NCI-H446 treated with DMSO at 0.1 percent for 48 hours (cell line): ENCODE results near the gene DNTTIP2.
"Not testable (repeated sequence)": the region's sequence is repeated elsewhere in the genome, so short reads cannot be mapped to it uniquely, and the experiment has no call there.

Experiments used
- DNase-seq: peaks from one replicate; lab custom pipeline; 2025; lab: John Stamatoyannopoulos, UW

The DNTTIP2 gene

DNA sequence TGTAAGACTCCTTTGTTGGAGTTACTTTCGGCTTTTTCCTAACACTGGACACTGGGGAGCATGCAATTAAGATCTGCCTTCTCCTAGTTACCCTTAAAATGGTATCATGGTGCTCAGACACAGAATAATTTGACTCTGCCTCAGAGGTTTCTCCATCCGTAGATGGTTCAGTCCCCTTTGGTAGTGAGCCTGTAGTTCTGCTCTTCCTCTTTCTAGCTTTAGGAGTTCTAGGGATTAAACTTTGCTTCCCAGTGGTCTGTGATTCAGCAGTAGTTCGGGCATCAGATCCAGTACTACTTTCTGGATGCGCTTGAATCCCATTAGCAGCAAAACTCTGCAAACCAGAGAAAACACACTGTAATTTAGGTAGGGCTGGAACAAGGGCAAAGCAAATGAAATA lies 1.5 kb downstream of the DNTTIP2 start:
- DNase-seq: no peak

DNA sequence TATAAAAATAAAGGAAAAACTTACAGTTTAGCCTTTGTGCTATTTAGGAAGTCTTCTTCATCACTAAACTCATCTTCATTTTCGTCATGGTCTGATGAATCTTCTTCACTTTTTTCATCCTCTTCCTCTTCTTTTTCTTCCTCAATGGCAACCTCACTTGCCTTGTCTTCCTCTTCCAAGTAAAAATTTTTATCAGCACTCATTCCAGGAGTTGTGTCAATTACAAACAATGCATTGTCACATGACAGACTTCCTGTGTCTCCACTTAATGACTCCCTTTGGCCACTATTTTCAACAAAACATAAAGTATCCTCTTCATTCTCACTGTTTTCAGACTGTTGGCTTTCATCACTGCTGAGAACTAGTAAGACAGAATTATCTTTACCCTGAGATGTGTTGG lies 2.8 kb downstream of the DNTTIP2 start:
- no peak for DNase-seq

DNA sequence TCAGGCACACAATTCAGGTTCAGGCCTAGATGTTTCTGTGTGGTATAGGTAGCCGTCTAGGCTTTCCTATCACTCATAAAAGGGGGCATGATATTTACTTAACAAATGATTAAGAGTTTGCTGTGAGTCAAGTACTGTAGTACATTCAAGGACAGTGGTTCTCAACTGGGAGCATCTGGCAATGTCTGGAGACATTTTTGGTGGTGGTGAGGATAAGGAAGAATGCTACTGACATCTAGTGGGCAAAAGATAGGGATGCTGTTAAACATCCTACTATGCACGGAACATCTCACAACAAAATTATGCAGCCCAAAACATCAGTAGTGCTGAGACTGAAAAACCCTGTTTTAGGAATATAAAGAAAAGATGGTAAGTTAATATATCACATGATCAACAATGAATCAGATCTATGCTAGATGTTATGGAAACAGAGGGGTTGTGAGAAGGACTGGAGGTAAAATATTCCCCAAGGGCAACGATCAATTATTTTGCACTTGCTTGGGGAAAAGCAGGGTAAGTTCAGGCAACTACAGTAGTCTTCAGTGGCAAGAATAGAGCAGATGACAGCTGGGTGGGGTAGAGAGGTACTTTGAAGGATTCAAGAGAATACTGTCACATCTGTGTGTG lies 4.9 kb downstream of the DNTTIP2 start:
- DNase-seq: peak; percentile 22

DNA sequence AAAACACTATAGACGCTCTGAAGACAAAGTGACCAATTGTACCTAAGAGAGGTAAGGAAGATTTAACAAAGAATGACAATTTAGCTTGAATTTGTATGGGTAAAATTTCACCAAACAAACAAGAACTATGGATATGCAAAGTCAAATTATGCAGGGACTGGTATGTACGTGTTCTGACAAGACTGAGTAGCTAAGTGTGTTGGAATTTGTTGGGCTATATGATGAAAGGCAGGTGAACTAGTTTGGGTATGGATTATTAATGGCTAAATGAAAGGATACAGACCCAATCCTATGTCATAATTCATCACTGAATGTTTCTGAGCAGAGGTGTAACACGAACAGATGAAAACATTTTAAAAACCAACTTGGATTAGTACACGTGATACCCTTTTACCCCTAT lies 7.6 kb downstream of the DNTTIP2 start:
- no peak for DNase-seq

DNA sequence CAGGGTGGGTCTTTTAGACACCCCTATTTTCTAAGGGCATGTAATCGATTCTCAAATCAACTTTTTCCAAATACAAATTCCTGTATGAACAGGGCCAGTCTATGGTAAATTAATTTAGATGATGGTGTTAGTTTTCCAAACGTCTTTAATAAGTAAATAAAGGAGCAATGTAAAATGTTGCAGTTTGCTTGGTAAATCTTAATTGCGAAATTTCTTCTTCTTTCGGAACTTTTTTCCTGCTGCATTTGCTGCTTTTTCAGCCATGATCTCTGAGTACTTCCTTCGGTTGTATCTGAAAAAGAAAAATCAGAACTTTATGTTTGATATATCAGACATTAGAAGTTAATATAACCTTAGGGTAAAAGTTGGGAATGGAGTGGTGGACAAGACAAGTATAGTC lies 9.4 kb downstream of the DNTTIP2 start:
- no peak for DNase-seq

DNA sequence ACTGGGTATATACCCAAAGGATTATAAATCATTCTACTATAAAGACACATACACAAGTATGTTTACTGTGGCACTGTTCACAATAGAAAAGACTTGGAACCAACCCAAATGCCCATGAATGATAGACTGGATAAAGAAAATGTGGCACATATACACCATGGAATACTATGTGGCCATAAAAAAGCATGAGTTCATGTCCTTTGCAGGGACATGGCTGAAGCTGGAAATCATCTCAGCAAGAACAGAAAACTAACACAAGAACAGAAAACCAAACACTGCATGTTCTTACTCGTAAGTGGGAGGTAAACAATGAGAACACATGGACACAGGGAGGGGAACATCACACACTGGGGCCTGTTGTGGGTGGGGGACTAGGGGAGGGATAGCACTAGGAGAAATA lies 10.5 kb downstream of the DNTTIP2 start:
- DNase-seq: not testable (repeated sequence)

DNA sequence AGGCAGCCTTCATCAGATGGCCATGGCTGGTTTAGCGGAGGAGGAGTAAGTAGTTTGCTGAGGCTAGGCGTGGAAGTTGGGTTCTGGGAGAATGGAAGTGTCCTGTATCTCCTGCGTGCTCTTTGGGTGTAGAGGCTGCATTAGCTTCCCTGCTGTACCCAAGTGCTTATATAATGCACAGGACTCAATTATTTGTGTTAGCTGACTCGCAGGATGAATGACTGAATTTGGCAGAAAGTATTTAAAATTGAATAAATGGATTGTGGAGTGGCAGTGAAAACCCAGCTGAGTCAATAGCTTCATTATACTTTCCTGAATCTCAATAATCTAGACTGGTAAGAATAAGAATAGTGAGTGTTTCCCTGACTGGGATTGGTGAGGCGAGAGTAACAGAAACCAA lies 13.8 kb downstream of the DNTTIP2 start:
- DNase-seq: no peak

DNA sequence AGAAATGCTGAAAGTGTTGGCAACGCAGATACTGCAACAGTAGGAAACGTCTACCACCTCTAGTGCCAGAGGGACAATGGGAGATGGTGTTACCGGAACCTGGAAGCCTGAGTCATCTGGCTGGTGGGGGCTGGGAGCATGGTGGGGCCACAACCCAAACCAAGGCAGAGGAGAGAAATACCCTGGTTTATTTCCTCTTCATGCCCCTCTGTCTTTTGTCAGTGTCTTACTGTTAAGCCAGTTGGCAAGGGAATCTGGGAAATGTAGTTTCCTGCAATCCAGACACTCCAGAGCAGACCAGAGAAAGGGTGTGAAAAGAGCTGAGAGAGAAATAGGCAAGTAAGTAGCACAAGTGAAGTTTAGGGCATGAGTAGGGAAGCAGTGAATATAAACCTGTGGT lies 14.8 kb downstream of the DNTTIP2 start:
- DNase-seq: no peak

DNA sequence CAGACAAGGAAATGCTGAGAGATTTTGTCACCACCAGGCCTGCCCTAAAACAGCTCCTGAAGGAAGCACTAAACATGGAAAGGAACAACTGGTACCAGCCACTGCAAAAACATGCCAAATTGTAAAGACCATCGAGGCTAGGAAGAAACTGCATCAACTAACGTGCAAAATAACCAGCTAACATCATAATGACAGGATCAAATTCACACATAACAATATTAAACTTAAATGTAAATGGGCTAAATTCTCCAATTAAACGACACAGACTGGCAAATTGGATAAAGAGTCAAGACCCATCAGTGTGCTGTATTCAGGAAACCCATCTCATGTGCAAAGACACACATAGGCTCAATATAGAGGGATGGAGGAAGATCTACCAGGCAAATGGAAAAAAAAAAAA lies 21.4 kb downstream of the DNTTIP2 start:
- not testable (repeated sequence) for DNase-seq

DNA sequence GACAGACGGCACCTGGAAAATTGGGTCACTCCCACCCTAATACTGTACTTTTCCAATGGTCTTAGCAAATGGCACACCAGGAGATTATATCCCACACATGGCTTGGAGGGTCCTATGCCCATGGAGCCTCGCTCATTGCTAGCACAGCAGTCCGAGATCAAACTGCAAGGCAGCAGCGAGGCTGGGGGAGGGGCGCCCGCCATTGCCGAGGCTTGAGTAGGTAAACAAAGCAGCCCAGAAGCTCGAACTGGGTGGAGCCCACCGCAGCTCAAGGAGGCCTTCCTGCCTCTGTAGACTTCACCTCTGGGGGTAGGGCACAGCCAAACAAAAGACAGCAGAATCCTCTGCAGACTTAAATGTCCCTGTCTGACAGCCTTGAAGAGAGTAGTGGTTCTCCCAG lies 23.0 kb downstream of the DNTTIP2 start:
- not testable (repeated sequence) for DNase-seq

DNA sequence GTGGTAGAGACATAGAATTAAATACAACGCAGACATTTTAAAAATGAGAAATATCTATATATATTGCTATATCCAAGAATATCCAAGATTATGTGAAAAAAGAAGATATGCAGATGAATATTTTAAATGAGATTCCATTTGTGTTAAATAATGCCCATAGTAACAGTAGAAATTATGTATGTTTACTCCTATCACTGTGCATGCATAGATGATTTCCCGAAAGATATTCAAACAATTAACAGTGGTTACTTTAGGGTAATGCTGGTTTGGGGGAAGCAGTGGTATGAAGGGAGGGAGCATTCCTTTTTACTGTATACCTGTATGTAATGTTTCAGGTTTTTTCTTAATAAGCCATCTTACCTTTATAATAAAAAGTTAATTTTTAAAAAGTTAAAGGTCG lies 25.1 kb downstream of the DNTTIP2 start:
- DNase-seq: no peak

DNA sequence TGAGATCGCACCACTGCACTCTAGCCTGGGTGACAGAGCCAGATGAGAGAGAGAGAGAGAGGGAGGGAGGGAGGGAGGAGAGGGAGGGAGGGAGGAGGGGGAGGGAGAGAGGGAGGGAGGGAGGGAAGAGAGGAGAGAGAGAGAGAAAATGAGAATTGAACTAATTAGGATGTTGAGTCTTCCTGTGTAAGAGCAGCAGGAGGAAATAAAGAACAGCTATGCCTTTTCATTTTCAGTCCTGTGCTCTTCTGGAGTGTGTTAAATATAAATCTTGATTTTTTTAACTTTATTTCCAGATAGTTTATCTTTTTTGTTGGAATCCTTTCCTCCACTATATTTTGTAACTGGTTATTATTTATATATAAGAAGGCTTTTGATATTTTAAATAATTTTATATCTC lies 27.1 kb downstream of the DNTTIP2 start:
- DNase-seq: no peak

DNA sequence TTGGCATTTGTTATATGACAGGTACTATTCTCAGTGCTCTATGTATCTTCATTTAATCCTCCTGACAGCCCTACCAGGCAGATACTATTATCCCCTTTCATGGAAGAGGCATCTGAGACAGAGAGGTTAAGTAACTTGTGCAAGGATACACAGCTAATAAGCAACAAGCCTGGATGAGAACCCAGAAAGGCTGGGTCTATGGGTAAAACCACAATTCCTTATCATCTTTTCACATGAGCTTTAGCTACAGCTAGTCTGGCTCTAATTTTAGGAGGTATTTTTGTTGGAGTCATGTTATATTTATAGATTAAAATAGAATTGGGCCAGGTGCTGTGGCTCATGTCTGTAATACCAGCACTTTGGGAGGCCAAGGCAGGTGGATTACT lies 27.7 kb downstream of the DNTTIP2 start:
- no peak for DNase-seq

DNA sequence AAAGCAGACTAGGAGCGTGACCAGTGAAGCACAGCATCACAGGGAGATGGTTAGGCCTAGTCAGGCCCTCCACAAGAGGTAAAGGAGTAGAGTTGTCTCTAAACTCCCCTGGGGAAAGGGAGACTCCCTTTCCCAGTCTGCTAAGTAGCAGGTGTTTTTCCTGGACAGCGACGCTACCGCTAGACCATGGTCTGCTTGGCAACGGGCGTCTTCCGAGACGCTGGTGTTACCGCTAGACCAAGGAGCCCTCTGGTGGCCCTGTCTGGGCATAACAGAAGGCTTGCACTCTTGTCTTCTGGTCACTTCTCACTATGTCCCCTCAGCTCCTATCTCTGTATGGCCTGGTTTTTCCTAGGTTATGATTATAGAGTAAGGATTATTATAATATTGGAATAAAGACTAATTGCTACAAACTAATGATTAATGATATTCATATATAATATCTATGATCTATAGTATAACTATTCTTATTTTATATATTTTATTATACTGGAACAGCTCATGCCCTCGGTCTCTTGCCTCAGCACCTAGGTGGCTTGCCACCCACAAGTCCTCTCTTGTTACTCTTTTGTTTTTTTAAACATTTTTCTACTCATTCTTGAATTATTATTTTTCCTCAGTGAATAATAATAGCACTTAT lies 28.2 kb downstream of the DNTTIP2 start:
- DNase-seq: peak; percentile 10

DNA sequence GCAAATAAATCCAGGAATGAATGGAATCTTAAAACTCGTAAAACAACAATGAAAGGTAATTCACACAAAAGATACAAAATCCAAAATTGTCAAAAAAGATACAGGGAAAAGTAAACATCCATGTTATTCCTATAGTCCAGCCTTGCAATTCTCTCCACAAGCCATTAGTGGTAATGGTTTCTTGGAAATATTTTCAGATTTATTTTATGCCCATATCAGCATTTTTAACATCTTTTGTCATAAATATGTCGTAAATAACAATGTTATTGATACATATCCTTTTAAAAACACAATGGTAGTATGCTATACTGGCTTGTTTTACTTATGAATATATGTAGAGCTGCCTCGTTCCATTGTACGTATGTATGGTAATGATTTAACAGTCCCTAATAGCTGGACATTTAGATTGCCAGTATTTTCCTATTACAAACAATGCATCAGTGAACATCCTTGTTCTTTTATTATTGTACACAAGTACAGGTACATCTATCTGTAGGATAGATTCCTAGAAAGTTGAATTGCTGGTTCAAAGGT lies 30.6 kb downstream of the DNTTIP2 start:
- no peak for DNase-seq

DNA sequence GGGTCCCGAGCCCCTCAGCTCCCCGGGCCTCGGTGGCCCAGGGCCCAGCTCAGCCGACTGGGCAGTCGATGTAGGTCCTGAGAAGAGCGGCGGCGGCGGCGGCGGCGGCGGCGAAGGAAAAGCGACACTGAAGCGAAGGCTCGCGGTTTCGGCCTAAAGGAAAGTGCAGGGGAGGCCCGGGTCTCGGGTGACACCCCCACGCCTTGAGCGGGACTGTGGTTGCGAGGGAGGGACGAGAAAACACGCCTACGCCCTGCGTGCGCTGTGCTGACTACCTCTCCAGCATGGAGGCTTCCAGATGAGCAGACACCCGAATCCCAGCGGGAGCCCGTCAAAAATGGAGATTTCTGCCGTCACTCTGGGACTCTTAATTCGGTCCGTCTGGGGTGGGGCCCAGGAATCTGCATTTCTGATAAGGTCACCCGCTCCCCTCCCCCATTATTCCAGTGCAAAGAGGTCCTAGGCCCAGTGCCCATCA lies 31.2 kb downstream of the DNTTIP2 start:
- peak; percentile 70 for DNase-seq

DNA sequence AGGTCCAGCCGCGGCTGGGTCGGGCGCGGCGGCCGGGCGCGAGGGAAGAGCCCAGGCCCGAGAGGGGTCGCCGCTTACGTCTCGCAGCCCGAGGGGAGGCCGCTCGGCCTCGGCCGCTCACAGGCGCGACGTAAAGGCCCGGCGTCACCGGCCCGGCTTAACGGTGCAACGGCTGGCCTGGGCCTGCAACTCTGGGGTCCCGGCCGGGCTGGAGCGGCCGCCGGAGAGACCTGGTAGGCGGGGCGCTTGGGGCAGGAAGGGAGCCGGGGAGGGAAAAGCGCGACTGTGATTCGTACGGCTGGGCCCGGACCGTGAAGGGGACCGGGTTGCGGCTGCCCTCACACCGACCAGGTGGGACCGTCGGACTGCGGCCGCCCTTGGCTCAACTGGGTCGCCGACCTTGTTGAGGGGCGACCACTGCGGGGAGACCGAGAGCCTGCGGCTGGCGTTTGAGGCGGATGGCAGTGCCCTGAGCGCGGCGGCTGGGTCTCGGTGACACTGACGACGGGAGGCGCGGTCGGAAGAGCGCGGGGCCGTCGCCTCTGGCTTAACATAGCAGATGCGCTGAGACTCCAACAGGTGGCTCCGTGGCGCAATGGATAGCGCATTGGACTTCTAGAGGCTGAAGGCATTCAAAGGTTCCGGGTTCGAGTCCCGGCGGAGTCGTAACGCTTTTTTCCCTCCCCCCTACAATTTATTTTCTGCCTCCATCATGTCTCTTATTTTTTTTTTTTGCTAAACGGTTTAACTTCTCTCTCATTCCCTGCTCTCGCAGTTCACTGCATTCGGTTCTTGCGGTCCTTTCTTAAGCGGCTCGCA lies 31.8 kb downstream of the DNTTIP2 start:
- peak; percentile 74 for DNase-seq

DNA sequence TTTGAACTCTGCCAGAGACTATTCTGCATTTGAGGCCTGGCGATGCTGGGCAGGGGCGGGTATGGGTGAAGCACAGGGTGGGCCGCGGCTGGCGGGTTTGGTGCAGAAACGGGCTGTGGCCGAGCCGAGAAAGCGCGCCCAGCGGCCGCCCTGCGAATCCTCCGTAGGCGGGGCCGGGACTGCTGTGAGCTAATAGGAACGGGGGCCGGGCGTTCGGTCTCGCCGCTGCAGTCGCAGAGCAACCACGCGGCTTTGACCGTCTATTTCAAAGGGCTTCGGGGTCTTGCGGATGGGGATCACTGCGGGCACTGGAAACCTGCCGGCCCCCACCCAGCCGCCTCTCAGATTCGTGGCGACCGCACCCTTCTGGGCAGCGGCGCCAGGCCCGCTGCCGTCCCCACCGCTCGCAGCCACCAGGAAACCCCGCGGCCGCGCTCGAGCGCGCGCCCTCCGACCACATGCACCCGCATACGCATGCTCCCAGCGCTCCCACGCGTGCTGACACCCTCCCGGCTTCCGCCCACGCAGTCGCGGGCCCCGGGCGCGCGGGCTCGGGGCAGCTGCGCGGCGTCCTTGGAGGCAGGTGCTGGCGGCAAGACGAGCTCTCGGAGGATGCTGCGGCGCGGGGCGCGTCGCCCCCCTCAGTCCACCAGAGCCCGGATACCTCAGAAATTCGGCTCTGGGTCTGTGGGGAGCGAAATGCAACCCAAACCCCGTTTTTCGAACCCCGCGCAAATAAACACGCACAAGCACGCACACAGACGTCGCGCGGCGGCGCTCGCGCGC lies 32.6 kb downstream of the DNTTIP2 start:
- DNase-seq: peak; percentile 86

DNA sequence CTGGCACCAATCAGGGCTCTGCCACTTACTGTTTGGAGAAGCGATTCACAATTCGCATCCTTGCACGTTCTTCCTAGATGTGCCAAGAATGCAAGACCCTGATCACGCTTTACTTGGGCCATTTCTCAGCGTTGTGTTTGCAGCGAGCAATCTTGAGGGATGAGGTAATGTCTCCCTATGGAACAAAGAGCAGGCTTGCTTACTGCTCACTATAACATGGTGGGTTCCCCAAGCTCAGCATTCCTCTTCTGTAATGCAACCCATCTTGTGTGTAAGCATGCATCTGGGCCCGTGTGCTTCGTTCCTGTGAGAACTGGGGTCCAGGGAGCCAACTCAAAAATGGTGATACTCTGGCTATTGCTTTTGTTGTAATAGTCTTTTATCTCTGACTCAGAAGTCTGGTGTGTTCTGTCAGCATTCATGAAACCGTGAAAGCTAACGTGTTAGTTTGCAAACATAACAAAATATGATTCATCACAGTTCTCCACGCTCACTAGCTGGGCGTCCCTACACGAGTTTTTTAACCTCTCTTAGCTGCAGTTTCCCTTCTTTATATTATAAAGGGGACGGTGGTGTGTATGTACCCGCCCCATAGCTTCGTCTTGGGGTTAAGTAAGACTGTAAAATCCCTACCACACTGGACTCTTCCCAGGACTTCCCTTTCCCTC lies 33.3 kb downstream of the DNTTIP2 start:
- DNase-seq: peak; percentile 79

DNA sequence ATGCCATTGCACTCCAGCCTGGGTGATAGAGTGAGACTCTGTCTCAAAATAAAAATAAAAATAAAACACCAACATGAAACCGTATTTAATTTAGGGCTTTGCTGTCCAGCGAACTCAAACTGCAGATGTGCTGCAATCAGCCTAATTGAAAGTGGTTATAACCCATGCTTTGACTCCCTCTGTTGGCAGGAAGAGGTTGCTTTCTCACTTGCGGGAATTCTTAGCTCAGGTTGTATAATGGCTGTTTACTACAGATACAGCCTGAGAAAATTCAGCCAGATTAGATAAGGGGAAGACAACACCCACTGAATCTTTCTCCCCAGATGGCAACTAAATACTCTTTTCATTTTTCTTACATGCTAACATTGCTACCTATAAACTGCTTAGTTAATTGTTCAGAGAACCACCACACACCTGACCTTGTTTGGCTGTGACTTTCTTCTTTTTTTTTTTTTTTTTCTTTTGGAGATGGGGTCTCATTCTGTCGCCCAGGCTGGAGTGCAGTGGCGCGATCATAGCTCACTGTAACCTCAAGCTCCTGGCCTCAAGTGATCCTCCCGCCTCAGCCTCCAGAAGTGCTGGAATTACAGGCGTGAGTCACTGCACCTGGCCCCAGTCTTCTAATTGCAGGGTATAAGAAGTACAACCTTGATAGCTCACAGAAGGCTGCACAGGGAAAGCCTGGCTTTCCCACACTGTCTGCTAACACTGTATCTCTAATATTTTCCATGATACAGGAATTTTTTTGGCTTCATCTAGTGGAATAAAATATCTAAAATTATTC lies 34.6 kb downstream of the DNTTIP2 start:
- DNase-seq: peak; percentile 76
